ENCODE results near the gene ANKRD7.

DNA sequence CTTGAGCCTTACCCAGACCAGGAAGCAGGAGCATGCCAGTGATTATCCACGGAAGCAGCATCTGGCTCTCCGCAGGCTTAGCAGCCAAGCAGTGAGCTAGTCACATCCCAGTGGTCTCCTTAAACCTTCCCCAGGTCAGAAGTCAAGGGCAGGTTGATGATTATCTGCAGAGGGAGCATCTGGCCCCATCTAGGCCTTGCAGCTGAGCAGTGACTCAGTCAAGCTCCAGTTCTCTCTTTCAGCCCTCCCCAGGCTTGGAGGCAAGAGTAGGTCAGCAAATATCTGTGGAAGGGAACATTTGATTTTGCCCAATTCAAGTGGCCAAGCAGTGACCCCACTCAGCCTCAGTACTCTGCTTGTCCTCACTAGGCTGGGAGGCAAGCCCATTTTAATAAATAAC is 61.6 kb downstream of the ANKRD7 start:
- TF ChIP-seq POLR2A (IDR thresholded peaks at IDR 0.05) (no peak), CTCF (IDR thresholded peaks at IDR 0.05) (no peak)
